HuH-7.5 (cell line): ENCODE measurements around the gene OSBPL1A.

Source experiments
- DNase-seq: peaks from one replicate; pipeline ENCODE4 v3.0.0; 2011; ENCODE audit warnings: low spot score

The OSBPL1A gene

GRCh38 chr18:24397694-24398368 lies at the start of gene OSBPL1A:
TSS of gene OSBPL1A (minus strand) at chr18:24397824. CDS start at chr18:24377533, 20,291 bp downstream.
- peak; percentile 80 for DNase-seq

GRCh38 chr18:24446953-24447538 lies 49.4 kb upstream of the OSBPL1A start:
- no peak for DNase-seq

GRCh38 chr18:24446453-24446852 lies 48.8 kb upstream of the OSBPL1A start:
- DNase-seq, result no peak

- DNase-seq, result no peak
These were observed 46.2 kb upstream of the OSBPL1A start for GRCh38 chr18:24443870-24444269.

GRCh38 chr18:24436939-24437338 lies 39.3 kb upstream of the OSBPL1A start:
- DNase-seq, result no peak

GRCh38 chr18:24432618-24433017 lies 35.0 kb upstream of the OSBPL1A start:
- DNase-seq, result no peak

- DNase-seq, result no peak
These were observed 31.6 kb upstream of the OSBPL1A start for GRCh38 chr18:24429188-24429587.

GRCh38 chr18:24428709-24429108 lies 31.1 kb upstream of the OSBPL1A start:
- DNase-seq, result no peak

GRCh38 chr18:24427484-24427883 lies 29.9 kb upstream of the OSBPL1A start:
- peak; percentile 9 for DNase-seq

GRCh38 chr18:24426398-24427294 lies 29.0 kb upstream of the OSBPL1A start, which contains the start of gene IMPACT:
TSS of gene IMPACT (plus strand) at chr18:24426670. CDS start at chr18:24426757, 87 bp downstream.
- peak; percentile 60 for DNase-seq

GRCh38 chr18:24426073-24426397 lies 28.4 kb upstream of the OSBPL1A start:
- DNase-seq, result no peak

GRCh38 chr18:24421831-24422230 lies 24.2 kb upstream of the OSBPL1A start:
- DNase-seq, result no peak

GRCh38 chr18:24420551-24420950 lies 22.9 kb upstream of the OSBPL1A start:
- no peak for DNase-seq

GRCh38 chr18:24417480-24417879 lies 19.9 kb upstream of the OSBPL1A start:
- no peak for DNase-seq

GRCh38 chr18:24414349-24415003 lies 16.9 kb upstream of the OSBPL1A start:
- no peak for DNase-seq

- DNase-seq, result no peak
These were observed 15.5 kb upstream of the OSBPL1A start for GRCh38 chr18:24413148-24413547.

GRCh38 chr18:24408496-24408895 lies 10.9 kb upstream of the OSBPL1A start:
- no peak for DNase-seq

GRCh38 chr18:24404591-24404990 lies 7.0 kb upstream of the OSBPL1A start:
- no peak for DNase-seq

- DNase-seq, result no peak
These were observed 5.5 kb upstream of the OSBPL1A start for GRCh38 chr18:24403076-24403475.

GRCh38 chr18:24402209-24402785 lies 4.7 kb upstream of the OSBPL1A start:
- no peak for DNase-seq

- DNase-seq, result no peak
These were observed 3.0 kb upstream of the OSBPL1A start for GRCh38 chr18:24400587-24400986.

- no peak for DNase-seq
These were observed 916 bp upstream of the OSBPL1A start for GRCh38 chr18:24398540-24398939.
